Measurements from ENCODE around the gene ABHD2. TPM values are rescaled to one million over a fixed set of nuclear protein-coding genes. Genes with fewer than 3 reads are reported as not detected.
A peak's percentile ranks its signal among the peaks of the same experiment; 100 is the strongest.
"Not testable (repeated sequence)": the region's sequence is repeated elsewhere in the genome, so short reads cannot be mapped to it uniquely, and the experiment has no call there.

ABHD2 gene, protein sequence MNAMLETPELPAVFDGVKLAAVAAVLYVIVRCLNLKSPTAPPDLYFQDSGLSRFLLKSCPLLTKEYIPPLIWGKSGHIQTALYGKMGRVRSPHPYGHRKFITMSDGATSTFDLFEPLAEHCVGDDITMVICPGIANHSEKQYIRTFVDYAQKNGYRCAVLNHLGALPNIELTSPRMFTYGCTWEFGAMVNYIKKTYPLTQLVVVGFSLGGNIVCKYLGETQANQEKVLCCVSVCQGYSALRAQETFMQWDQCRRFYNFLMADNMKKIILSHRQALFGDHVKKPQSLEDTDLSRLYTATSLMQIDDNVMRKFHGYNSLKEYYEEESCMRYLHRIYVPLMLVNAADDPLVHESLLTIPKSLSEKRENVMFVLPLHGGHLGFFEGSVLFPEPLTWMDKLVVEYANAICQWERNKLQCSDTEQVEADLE
- 10 to 100 TPM; 62.4 to 63.5 TPM for total RNA-seq

DNA sequence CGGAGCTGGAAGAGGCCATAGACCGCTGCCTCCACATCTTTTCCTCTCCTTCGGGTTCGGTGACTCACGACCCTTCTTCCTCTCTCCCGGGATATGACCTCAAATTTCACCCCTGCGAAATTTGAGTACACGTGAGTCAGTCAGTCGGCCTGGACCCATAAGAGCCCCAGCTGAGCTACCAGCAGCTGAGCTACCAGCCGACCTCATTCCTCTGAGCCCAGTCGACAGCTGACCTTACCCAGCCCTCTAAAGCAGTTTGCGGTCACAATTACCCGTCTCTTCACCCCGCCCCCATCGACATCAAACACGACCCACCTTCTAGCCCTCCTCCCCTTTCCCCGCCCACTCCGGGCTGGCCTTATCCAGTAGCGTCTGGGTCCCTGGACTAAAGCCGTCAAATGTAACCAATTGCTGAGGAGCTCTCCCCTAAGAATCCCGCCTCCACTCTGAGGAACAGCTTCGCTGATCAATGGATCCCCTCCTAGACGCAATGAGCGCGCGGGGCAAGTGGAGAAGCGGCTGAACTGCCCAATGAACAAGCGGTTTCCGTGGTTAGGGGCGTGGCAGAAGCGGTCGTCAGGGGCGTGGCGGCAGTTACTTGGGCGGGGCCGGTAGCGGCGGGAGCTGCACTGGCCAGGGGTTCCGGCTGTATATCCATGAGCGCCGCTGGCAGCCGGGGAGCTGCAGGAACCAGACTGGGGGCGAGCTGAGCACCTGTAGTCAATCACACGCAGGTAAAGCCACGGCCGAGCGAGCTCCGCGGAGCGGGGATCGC is at the start of gene ABHD2:
ABHD2 (plus strand) TSS at position 627 of the 775 bp plus-strand sequence. CDS start 27,872 bp downstream, outside the sequence.
- Mint-ChIP-seq H3K36me3 (ENCODE audit: low read depth) (peaks cover 10% of the 10 kb centered on the region), H3K27me3 (no peaks in the 10 kb centered on the region), H3K27ac (peak within 1 kb of the TSS; percentile 40), H3K9me3 (no peaks in the 10 kb centered on the region), H3K4me3 (no peak within 1 kb of the TSS), H3K4me1 (peaks cover 30% of the 10 kb centered on the region)
- DNase-seq = peak; percentile 99
- CTCF ChIA-PET = interaction anchor here (0.5 to 4.9 kb wide), 16 partner anchors 9 to 464 kb away, joined by 3 to 46 read pairs (median 6); no protein-coding TSS in a partner anchor
- POLR2A ChIA-PET = interaction anchor here (0.6 to 5.1 kb wide), 25 partner anchors 9 to 620 kb away, joined by 3 to 37 read pairs (median 4); partner anchors contain the start of genes FANCI, MRPL46 and MRPS11

DNA sequence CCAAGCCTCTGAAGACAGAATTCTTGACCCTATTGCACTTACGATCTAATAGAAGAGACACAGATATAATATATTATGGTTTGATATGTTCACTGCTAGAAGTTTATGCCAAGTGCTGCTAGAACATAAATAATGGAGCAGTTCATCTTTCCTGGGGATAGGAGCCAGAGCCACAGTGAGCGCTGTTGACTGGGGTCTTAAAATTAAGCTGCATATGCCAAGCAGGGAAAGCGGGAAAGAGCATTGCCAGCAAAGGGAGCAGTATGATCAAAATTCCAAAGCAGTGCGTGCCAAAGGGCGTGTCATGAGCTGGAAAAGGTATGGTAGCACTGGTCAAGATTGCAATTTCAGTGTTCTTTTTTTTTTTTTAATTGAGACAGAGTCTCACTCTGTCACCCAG is 49.1 kb upstream of the ABHD2 start:
- no peak for DNase-seq
- no peaks in the 10 kb centered on the region for H3K9me3 Mint-ChIP-seq
- H3K27ac Mint-ChIP-seq = no peak overlapping the region
- ChIA-PET CTCF (interaction anchor here (1.3 kb wide), 1 partner anchor 135 kb away, joined by 3 read pairs; no protein-coding TSS in a partner anchor), POLR2A (no interaction called here)
- H3K36me3 Mint-ChIP-seq (ENCODE audit: low read depth) = no peaks in the 10 kb centered on the region
- H3K4me3 Mint-ChIP-seq = no peak overlapping the region
- H3K27me3 Mint-ChIP-seq = peaks cover 41% of the 10 kb centered on the region
- H3K4me1 Mint-ChIP-seq = no peaks in the 10 kb centered on the region

DNA sequence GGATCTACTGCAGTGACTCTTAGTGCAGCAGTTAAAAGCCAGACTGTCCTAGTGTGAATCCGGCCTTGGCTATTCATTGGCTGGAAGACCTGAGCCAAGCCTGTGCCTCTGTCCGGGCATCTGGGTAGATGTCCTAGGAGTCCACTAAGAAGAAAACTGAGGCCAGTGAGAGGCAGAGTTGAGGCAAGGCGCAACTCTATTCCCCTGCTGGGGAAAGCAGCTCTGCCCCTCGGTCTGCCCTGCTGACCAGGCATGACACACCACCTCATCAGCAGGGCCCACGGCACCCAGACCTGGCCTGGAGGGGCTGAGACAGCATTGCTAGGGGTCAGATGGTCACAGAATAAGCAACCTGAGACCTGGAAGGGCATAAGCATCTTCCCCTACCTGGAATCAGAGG is 46.7 kb upstream of the ABHD2 start:
- ChIA-PET POLR2A (no interaction called here), CTCF (interaction anchor here (2.1 kb wide), 1 partner anchor 16 kb away, joined by 5 read pairs; no protein-coding TSS in a partner anchor)
- peaks cover 27% of the 10 kb centered on the region for H3K27me3 Mint-ChIP-seq
- H3K4me1 Mint-ChIP-seq = no peaks in the 10 kb centered on the region
- no peaks in the 10 kb centered on the region for H3K9me3 Mint-ChIP-seq
- H3K4me3 Mint-ChIP-seq = no peak overlapping the region
- H3K36me3 Mint-ChIP-seq (ENCODE audit: low read depth) = no peaks in the 10 kb centered on the region
- no peak overlapping the region for H3K27ac Mint-ChIP-seq
- no peak for DNase-seq

DNA sequence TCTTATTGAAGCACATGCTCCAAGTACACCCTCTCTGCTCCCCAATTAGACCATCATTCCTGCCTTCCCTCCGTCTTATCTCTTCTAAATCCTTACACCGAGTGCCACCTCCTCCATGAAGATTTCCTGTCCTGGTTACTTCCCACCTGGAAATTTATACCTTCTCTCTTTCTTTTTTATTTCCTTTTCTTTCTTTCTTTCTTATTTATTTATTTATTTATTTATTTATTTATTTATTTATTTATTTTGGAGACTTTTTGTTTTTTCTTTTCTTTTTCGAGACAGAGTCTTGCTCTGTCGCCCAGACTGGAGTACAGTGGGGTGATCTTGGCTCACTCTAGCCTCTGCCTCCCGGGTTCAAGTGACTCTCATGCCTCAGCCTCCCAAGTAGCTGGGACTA is 45.9 kb upstream of the ABHD2 start:
- peaks cover 22% of the 10 kb centered on the region for H3K27me3 Mint-ChIP-seq
- no peak overlapping the region for H3K27ac Mint-ChIP-seq
- no peaks in the 10 kb centered on the region for H3K9me3 Mint-ChIP-seq
- no peaks in the 10 kb centered on the region for H3K4me1 Mint-ChIP-seq
- H3K4me3 Mint-ChIP-seq = no peak overlapping the region
- ChIA-PET POLR2A (no interaction called here), CTCF (interaction anchor here (1.1 to 2.1 kb wide), 2 partner anchors 8 to 15 kb away, joined by 4 to 5 read pairs; no protein-coding TSS in a partner anchor)
- no peaks in the 10 kb centered on the region for H3K36me3 Mint-ChIP-seq (ENCODE audit: low read depth)
- DNase-seq = no peak

DNA sequence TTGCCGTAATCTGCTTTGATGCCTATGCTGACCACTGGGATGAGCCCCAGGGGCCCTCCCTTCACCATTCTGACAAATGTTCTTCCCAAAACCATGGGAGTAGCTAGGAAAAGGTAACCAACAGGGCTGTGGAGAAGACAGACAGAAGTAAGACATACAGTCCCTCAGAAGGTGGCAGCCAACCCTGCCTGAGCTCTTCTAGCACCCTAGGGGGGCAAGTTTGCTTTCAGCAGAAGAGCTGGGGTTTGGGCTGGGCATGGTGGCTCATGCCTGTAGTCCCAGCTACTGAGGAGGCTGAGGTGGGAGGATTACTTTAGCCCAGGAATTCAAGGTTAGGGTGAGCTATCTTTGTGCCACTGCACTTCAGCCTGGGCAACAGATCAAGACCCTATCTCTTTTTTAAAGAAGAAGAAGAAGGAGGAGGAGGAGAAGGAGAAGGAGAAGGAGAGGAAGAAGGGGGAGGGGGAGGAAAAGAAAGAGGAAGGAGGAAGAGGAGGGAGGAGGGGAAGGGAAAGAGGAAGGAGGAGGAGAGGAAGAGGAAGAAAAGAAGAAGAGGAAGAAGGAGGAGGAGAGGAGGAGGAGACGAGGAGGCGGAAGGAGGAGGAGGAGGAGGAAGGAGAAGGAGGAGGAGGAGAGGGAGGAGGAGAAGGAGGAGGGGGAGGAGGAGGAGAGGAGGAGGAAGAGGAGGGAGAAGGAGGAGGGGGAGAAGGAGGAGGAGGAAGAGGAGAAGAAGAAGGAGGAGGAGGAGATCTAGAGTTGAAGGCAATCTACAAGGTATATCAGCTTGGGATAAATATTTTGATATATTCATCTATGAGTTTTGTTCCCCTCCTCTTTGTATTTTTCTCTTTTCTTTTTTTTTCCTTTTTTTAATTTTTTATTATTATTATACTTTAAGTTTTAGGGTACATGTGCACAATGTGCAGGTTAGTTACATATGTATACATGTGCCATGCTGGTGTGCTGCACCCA is 44.9 kb upstream of the ABHD2 start:
- no peak overlapping the region for H3K27ac Mint-ChIP-seq
- ChIA-PET CTCF (interaction anchor here (0.6 to 2.1 kb wide), 3 partner anchors 9 to 386 kb away, joined by 4 to 5 read pairs (median 5); no protein-coding TSS in a partner anchor), POLR2A (no interaction called here)
- no peaks in the 10 kb centered on the region for H3K9me3 Mint-ChIP-seq
- H3K4me3 Mint-ChIP-seq = no peak overlapping the region
- H3K36me3 Mint-ChIP-seq (ENCODE audit: low read depth) = no peaks in the 10 kb centered on the region
- no peak for DNase-seq
- H3K4me1 Mint-ChIP-seq = no peaks in the 10 kb centered on the region
- H3K27me3 Mint-ChIP-seq = peaks cover 13% of the 10 kb centered on the region

DNA sequence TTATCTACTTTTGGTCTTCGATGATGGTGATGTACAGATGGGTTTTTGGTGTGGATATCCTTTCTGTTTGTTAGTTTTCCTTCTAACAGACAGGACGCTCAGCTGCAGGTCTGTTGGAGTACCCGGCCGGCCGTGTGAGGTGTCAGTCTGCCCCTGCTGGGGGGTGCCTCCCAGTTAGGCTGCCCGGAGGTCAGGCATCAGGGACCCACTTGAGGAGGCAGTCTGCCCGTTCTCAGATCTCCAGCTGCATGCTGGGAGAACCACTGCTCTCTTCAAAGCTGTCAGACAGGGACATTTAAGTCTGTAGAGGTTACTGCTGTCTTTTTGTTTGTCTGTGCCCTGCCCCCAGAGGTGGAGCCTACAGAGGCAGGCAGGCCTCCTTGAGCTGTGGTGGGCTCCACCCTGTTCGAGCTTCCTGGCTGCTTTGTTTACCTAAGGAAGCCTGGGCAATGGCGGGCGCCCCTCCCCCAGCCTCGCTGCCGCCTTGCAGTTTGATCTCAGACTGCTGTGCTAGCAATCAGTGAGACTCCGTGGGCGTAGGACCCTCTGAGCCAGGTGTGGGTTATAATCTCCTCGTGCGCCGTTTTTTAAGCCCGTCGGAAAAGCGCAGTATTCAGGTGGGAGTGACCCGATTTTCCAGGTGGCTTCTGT is 39.1 kb upstream of the ABHD2 start:
- Mint-ChIP-seq H3K4me3 (peak overlapping the region; percentile 21), H3K27ac (peak overlapping the region; percentile 58), H3K4me1 (peaks cover 24% of the 10 kb centered on the region)
- DNase-seq; CTCF ChIA-PET; H3K9me3 Mint-ChIP-seq; H3K27me3 Mint-ChIP-seq; POLR2A ChIA-PET; H3K36me3 Mint-ChIP-seq (ENCODE audit: low read depth): not testable (repeated sequence)

DNA sequence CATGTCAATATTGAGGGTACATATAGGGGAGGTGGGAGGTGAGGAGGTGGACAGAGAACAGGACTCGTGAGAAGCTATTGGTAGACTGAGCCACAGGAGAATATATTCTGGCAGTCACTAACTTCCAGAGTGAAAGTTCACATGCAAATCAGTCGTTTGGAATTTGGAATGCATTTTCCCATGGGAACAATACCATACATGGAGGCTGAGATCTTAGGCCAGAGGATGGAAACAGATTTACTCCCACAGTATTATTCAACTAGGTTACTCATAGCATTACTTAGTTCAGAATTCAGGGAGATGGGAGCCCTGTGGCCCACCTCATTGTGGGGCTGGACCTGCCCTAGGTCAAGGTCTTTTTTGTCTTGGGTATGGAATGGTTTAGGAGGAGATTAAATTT is 36.4 kb upstream of the ABHD2 start:
- POLR2A ChIA-PET = no interaction called here
- H3K9me3 Mint-ChIP-seq = peaks cover 3% of the 10 kb centered on the region
- H3K4me1 Mint-ChIP-seq = peaks cover 24% of the 10 kb centered on the region

DNA sequence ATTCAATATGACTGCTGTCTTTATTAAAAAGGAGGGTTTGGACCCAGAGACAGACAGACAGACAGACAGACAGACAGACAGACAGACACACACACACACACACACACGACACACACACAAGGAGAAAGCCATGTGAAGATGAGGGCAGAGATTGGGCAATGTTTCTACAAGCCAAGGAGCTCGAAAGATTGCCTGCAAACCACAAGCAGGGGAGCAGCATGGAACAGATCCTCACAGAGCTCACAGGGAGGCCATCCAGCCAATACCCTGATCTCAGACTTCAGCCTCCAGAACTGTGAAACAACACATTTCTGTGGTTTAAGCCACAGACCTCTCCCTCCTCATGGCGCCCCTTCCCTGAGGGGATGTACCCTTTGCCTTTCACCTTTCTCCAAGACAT is 35.8 kb upstream of the ABHD2 start:
- Mint-ChIP-seq H3K27me3 (peaks cover 2% of the 10 kb centered on the region), H3K4me3 (no peak overlapping the region), H3K4me1 (peaks cover 28% of the 10 kb centered on the region), H3K27ac (no peak overlapping the region), H3K9me3 (peaks cover 3% of the 10 kb centered on the region), H3K36me3 (ENCODE audit: low read depth) (peaks cover 9% of the 10 kb centered on the region)
- ChIA-PET POLR2A (interaction anchor here (1.2 kb wide), 1 partner anchor 9 kb away, joined by 4 read pairs; no protein-coding TSS in a partner anchor), CTCF (interaction anchor here (0.5 to 1.4 kb wide), 5 partner anchors 17 to 180 kb away, joined by 3 to 5 read pairs (median 3); no protein-coding TSS in a partner anchor)
- DNase-seq = no peak

More for the DNA sequence above, 36.4 kb upstream of the ABHD2 start:
- CTCF ChIA-PET = interaction anchor here (0.5 to 1.4 kb wide), 5 partner anchors 8 to 147 kb away, joined by 3 to 5 read pairs (median 3); no protein-coding TSS in a partner anchor
- no peak for DNase-seq
- H3K27ac Mint-ChIP-seq = no peak overlapping the region
- H3K4me3 Mint-ChIP-seq = no peak overlapping the region
- peaks cover 2% of the 10 kb centered on the region for H3K27me3 Mint-ChIP-seq
- peaks cover 9% of the 10 kb centered on the region for H3K36me3 Mint-ChIP-seq (ENCODE audit: low read depth)

DNA sequence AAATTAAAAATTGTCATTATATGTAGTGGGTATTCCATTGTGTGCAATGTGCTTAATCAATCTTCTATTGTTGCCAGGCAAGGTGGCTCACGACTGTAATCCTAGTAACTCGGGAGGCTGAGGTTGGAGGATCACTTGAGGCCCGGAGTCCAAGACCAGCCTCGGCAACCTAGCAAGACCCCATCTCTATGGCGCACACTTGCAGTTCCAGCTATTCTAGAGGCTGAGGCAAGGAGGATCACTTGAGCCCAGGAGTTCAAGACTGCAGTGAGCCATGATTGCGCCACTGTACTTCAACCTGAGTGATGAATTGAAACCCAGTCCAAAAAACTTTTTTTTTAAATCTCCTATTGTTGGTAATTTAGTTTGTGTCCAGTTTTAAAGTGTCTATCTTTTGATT is 33.4 kb upstream of the ABHD2 start:
- ChIA-PET CTCF (interaction anchor here (0.7 to 2.1 kb wide), 5 partner anchors 45 to 150 kb away, joined by 4 to 6 read pairs (median 5); no protein-coding TSS in a partner anchor), POLR2A (no interaction called here)
- H3K9me3 Mint-ChIP-seq = peaks cover 1% of the 10 kb centered on the region
- H3K4me3 Mint-ChIP-seq = no peak overlapping the region
- H3K27me3 Mint-ChIP-seq = peaks cover 2% of the 10 kb centered on the region
- peaks cover 2% of the 10 kb centered on the region for H3K36me3 Mint-ChIP-seq (ENCODE audit: low read depth)
- no peak overlapping the region for H3K27ac Mint-ChIP-seq
- H3K4me1 Mint-ChIP-seq = peaks cover 19% of the 10 kb centered on the region
- DNase-seq = no peak

DNA sequence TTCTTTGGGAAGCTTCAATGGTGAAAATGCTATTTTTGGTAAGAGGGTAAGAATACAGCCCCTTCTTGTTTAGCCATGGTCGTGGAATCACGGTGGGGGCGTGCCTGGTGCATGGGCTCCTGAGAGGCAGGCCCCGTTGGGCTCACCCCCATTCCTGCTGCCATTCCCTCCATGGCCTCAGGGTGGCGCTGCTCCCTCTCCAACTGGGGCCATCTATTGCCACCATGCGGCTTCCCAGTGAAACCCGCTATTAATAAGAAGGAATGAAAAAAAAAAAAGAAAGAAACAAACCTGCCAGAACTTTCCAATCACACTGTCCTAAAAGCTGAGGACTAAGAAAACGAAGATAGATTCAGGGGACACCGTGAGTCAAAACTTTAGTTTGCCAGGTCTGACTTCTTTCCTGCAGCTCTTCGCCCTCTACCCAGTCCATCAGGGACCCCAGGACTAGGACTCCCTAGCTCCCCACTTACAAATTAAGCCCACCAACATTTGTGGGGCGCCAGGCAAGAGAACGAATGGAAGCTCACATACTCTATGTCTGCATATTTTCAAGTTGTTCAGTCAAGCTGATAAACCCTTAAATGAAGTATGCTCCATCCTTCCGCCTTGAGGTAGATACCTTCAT is 30.6 kb upstream of the ABHD2 start:
- Mint-ChIP-seq H3K36me3 (ENCODE audit: low read depth) (no peaks in the 10 kb centered on the region), H3K27ac (no peak overlapping the region), H3K4me1 (peaks cover 8% of the 10 kb centered on the region), H3K27me3 (peaks cover 3% of the 10 kb centered on the region), H3K9me3 (no peaks in the 10 kb centered on the region), H3K4me3 (no peak overlapping the region)
- POLR2A ChIA-PET = interaction anchor here (1.2 to 2.1 kb wide), 3 partner anchors 33 to 120 kb away, joined by 3 to 10 read pairs (median 4); no protein-coding TSS in a partner anchor
- DNase-seq = peak; percentile 84
- CTCF ChIA-PET = interaction anchor here (0.6 to 6.8 kb wide), 43 partner anchors 9 to 243 kb away, joined by 3 to 113 read pairs (median 5); partner anchors contain the start of genes ABHD2 and FANCI

DNA sequence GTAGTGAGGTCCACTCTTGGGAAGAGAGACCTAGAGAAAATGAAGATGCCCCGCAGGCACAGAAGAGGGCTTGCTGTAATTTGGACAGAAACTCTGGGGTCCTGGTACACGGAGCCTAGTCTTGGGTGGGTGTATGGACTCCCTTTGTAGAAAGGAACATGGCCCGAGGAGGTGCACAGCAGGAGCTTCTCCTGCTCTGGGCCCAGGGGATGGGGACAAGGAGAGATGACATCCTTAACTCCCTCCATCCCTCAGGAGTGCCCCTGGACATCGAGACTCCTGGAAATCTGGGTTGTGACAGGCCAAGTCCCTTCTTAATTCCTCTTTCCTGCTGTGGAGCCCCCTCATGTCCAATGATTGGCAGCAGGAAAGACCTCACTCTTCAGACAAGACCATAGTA is 29.9 kb upstream of the ABHD2 start:
- no peaks in the 10 kb centered on the region for H3K36me3 Mint-ChIP-seq (ENCODE audit: low read depth)
- H3K4me3 Mint-ChIP-seq = no peak overlapping the region
- CTCF ChIA-PET = interaction anchor here (0.7 to 6.8 kb wide), 34 partner anchors 8 to 242 kb away, joined by 3 to 113 read pairs (median 6); partner anchors contain the start of genes ABHD2 and FANCI
- H3K27me3 Mint-ChIP-seq = peaks cover 3% of the 10 kb centered on the region
- no peak for DNase-seq
- peaks cover 7% of the 10 kb centered on the region for H3K4me1 Mint-ChIP-seq
- H3K27ac Mint-ChIP-seq = no peak overlapping the region
- POLR2A ChIA-PET = interaction anchor here (1.2 to 2.1 kb wide), 3 partner anchors 32 to 120 kb away, joined by 3 to 10 read pairs (median 4); no protein-coding TSS in a partner anchor
- H3K9me3 Mint-ChIP-seq = no peaks in the 10 kb centered on the region
